ENCODE data around the gene MECR.

The MECR gene

DNA sequence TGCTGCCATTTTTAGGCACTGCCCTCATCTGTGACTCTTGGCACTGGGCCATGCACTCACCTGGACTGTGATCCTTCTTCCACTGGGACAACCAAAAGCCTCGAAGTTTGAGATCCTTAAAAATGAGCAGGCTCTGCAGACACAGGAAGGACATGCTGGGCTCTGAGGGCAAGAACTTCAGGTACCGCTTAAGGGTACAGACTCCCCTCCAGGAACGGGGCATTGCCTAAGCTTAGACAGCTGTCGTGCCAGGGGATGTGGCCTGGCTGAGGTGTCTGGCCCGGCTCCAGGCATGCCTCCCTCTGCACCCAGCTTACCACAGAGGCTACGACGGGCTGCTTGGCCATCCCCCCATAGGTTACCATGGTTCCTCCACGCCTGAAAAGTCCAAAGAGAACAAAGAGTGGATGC lies 34.8 kb downstream of the MECR start:
- Histone ChIP-seq H3K27ac (ENCODE audit: low read depth, low read length) (no peak overlapping the region), H3K4me2 (ENCODE audit: low read length) (no peak overlapping the region), H3K9me2 (replicated peaks; ENCODE audit: control insufficient read depth, low read length) (no peaks in the 10 kb centered on the region), H3K27me3 (ENCODE audit: control insufficient read depth, low read length) (no peaks in the 10 kb centered on the region), H3K9me3 (ENCODE audit: control insufficient read depth, insufficient read depth, low read length) (no peaks in the 10 kb centered on the region), H3F3A (ENCODE audit: control insufficient read depth, insufficient read depth) (no peaks in the 10 kb centered on the region), H3K4me3 (ENCODE audit: low read length) (no peak overlapping the region), H4K20me1 (ENCODE audit: control insufficient read depth, insufficient read depth, low read depth, low read length) (no peaks in the 10 kb centered on the region), H3K79me2 (ENCODE audit: control insufficient read depth, low read length) (no peaks in the 10 kb centered on the region), H3K4me1 (ENCODE audit: control insufficient read depth, low read length) (no peaks in the 10 kb centered on the region), H3K36me3 (ENCODE audit: control insufficient read depth, low read length) (peaks cover 16% of the 10 kb centered on the region)
- no peak for TF ChIP-seq EZH2phosphoT487 (IDR thresholded peaks at IDR 0.05; ENCODE audit: borderline replicate concordance, low read length)
- TF ChIP-seq, protein P1, sequence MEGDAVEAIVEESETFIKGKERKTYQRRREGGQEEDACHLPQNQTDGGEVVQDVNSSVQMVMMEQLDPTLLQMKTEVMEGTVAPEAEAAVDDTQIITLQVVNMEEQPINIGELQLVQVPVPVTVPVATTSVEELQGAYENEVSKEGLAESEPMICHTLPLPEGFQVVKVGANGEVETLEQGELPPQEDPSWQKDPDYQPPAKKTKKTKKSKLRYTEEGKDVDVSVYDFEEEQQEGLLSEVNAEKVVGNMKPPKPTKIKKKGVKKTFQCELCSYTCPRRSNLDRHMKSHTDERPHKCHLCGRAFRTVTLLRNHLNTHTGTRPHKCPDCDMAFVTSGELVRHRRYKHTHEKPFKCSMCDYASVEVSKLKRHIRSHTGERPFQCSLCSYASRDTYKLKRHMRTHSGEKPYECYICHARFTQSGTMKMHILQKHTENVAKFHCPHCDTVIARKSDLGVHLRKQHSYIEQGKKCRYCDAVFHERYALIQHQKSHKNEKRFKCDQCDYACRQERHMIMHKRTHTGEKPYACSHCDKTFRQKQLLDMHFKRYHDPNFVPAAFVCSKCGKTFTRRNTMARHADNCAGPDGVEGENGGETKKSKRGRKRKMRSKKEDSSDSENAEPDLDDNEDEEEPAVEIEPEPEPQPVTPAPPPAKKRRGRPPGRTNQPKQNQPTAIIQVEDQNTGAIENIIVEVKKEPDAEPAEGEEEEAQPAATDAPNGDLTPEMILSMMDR (IDR thresholded peaks at IDR 0.05; ENCODE audit: low read depth, low read length, poor library complexity, severe bottlenecking) = no peak

DNA sequence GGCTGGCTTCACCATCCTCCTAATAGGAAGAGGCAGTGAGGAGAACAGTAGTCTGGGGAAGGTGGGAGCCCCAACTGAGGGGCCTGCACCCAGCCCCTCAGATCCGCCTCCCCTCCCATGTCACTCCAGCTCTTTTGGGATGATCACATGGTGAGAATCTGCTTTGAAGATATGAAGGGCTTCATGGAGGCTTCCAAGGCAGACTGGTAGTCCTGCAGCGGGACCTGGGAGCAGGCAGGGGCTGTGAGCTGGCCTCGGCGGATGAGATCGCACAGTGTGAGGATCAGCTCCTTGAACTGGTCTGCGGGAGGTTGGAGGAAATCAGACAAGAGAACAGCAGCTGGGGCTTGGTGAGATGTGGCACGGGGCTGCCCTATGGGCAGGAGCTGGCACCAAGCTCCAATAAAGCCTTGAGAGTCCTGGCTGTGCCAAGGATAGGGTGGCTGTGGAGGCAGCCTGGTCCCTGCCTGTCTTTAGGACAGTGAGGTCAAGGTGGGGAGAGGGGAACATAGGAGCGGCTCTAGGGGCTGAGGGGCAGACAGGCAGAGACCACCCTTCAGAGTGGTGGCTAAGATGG lies 36.8 kb downstream of the MECR start:
- Histone ChIP-seq H3K9me3 (ENCODE audit: control insufficient read depth, insufficient read depth, low read length) (no peaks in the 10 kb centered on the region), H3K27ac (ENCODE audit: low read depth, low read length) (no peak overlapping the region), H3K27me3 (ENCODE audit: control insufficient read depth, low read length) (no peaks in the 10 kb centered on the region), H3K79me2 (ENCODE audit: control insufficient read depth, low read length) (no peaks in the 10 kb centered on the region), H3K9me2 (replicated peaks; ENCODE audit: control insufficient read depth, low read length) (no peaks in the 10 kb centered on the region), H3K4me3 (ENCODE audit: low read length) (no peak overlapping the region), H4K20me1 (ENCODE audit: control insufficient read depth, insufficient read depth, low read depth, low read length) (no peaks in the 10 kb centered on the region), H3F3A (ENCODE audit: control insufficient read depth, insufficient read depth) (no peaks in the 10 kb centered on the region), H3K4me2 (ENCODE audit: low read length) (no peak overlapping the region), H3K36me3 (ENCODE audit: control insufficient read depth, low read length) (peaks cover 8% of the 10 kb centered on the region), H3K4me1 (ENCODE audit: control insufficient read depth, low read length) (no peaks in the 10 kb centered on the region)
- TF ChIP-seq, protein P1 (IDR thresholded peaks at IDR 0.05; ENCODE audit: low read depth, low read length, poor library complexity, severe bottlenecking) = no peak
- no peak for TF ChIP-seq EZH2phosphoT487 (IDR thresholded peaks at IDR 0.05; ENCODE audit: borderline replicate concordance, low read length)

DNA sequence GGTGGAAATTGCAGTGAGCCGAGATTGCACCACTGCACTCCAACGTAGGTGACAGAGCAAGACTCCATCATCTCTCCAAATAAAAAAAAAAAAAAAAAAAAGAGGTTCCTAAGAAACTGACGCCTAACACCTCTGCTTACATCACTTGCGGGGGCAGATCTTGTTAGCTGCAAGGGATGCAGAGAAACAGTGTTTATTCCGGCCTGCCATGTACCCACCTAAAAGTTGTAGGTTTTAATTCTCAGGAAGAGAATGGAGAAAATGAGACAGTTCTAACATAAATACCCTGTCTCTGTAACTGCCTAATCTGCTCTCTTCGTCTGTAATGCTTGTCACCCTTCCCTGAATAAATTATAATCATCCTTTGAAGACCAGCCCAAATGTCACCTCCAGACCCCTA lies 40.0 kb downstream of the MECR start:
- H3K9me2 ChIP-seq (replicated peaks; ENCODE audit: control insufficient read depth, low read length) = no peaks in the 10 kb centered on the region
- no peaks in the 10 kb centered on the region for H4K20me1 ChIP-seq (ENCODE audit: control insufficient read depth, insufficient read depth, low read depth, low read length)
- peaks cover 4% of the 10 kb centered on the region; the same call in 1 of the 2 replicates for H3K36me3 ChIP-seq (ENCODE audit: control insufficient read depth, low read length)
- no peaks in the 10 kb centered on the region for H3K27me3 ChIP-seq (ENCODE audit: control insufficient read depth, low read length)
- H3K27ac ChIP-seq (ENCODE audit: low read depth, low read length) = no peak overlapping the region
- no peak overlapping the region for H3K4me3 ChIP-seq (ENCODE audit: low read length)
- no peaks in the 10 kb centered on the region for H3K79me2 ChIP-seq (ENCODE audit: control insufficient read depth, low read length)
- no peaks in the 10 kb centered on the region for H3F3A ChIP-seq (ENCODE audit: control insufficient read depth, insufficient read depth)
- no peak overlapping the region for H3K4me2 ChIP-seq (ENCODE audit: low read length)
- no peaks in the 10 kb centered on the region for H3K9me3 ChIP-seq (ENCODE audit: control insufficient read depth, insufficient read depth, low read length)
- no peaks in the 10 kb centered on the region for H3K4me1 ChIP-seq (ENCODE audit: control insufficient read depth, low read length)
- TF ChIP-seq, protein P1 (IDR thresholded peaks at IDR 0.05; ENCODE audit: low read depth, low read length, poor library complexity, severe bottlenecking) = no peak
- TF ChIP-seq EZH2phosphoT487 (IDR thresholded peaks at IDR 0.05; ENCODE audit: borderline replicate concordance, low read length) = no peak
